Measurements from ENCODE around the gene KRTAP4-16.

DNA sequence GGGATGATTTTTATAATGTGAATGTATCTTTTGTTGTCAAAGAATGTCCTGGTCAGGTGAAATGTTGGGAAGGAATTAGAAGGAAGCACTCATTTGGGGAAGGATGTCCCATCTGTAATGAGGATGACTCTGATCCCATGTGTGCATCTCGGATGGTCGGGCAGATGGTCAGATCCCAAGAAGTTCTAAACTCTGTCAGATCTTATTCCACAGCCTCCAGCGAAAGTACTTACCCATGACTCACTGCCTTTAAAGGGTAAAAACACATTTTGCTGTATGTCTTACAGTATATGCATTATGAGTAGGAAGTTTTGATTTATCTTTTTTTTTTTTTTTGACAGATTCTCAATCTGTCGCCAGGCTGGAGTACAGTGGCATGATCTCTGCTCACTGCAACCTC is 16.7 kb upstream of the KRTAP4-16 start:
- no peak for TF ChIP-seq POLR2A (IDR thresholded peaks at IDR 0.05)
- TF ChIP-seq, protein P1, sequence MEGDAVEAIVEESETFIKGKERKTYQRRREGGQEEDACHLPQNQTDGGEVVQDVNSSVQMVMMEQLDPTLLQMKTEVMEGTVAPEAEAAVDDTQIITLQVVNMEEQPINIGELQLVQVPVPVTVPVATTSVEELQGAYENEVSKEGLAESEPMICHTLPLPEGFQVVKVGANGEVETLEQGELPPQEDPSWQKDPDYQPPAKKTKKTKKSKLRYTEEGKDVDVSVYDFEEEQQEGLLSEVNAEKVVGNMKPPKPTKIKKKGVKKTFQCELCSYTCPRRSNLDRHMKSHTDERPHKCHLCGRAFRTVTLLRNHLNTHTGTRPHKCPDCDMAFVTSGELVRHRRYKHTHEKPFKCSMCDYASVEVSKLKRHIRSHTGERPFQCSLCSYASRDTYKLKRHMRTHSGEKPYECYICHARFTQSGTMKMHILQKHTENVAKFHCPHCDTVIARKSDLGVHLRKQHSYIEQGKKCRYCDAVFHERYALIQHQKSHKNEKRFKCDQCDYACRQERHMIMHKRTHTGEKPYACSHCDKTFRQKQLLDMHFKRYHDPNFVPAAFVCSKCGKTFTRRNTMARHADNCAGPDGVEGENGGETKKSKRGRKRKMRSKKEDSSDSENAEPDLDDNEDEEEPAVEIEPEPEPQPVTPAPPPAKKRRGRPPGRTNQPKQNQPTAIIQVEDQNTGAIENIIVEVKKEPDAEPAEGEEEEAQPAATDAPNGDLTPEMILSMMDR (IDR thresholded peaks at IDR 0.05): no peak

Data from esophagus squamous epithelium (tissue), 4 donors.